Prostate gland (tissue), 2 donors: Measurements from ENCODE around the gene ETS2. TPM values are rescaled to one million over a fixed set of nuclear protein-coding genes. Genes with fewer than 3 reads are reported as not detected.

Experiments
- DNase-seq: peaks from one replicate; pipeline ENCODE4 v3.0.0-alpha.2; 2019; ENCODE audit warnings: low spot score
- H3K27ac ChIP-seq, 2 donors: fragments of 200-600 bp; sonication (generic); 2 replicates each; pipeline ENCODE4 v1.5.1; 2017 to 2019
- H3K27me3 ChIP-seq: fragments of 200-600 bp; sonication (generic); replicated peaks from 2 replicates; pipeline ENCODE4 v1.5.1; 2019; ENCODE audit not compliant: insufficient read depth
- H3K36me3 ChIP-seq, 2 donors: fragments of 200-600 bp; sonication (generic); 1 replicate in 1 of 2; 2 replicates in 1 of 2; pipeline versions ENCODE4 v1.5.1 to v1.8.1; 2017 to 2019
- H3K4me1 ChIP-seq: fragments of 200-600 bp; sonication (generic); replicated peaks from 2 replicates; pipeline ENCODE4 v1.5.1; 2019
- H3K4me3 ChIP-seq, 2 donors: fragments of 200-600 bp; sonication (generic); 2 replicates each; pipeline ENCODE4 v1.5.1; 2017 to 2019
- H3K9me3 ChIP-seq: fragments of 200-600 bp; sonication (generic); 2 replicates; pipeline ENCODE4 v1.5.1; 2017
- CTCF ChIP-seq, 4 experiments: fragments of 200-600 bp in 2 of 4; fragments of 450-650 bp in 2 of 4; sonication (generic) in 2 of 4; IDR thresholded peaks; 1 replicate in 3 of 4; 2 replicates in 1 of 4; pipeline ENCODE4 v1.5.1; 2016 to 2019; ENCODE audit warnings: antibody characterized with exemption in 4 of 4, mild to moderate bottlenecking in 2 of 4, moderate library complexity in 2 of 4
- POLR2A ChIP-seq: fragments of 450-650 bp; IDR thresholded peaks from one replicate; pipeline ENCODE4 v1.6.1; 2016; ENCODE audit warnings: antibody characterized with exemption, mild to moderate bottlenecking
- POLR2AphosphoS5 ChIP-seq: sonication (generic); formaldehyde crosslinking; IDR thresholded peaks from one replicate; pipeline ENCODE4 v1.6.1; 2017; ENCODE audit warnings: antibody characterized with exemption
- WGBS: methylation state at CpG from one replicate; pipeline ENCODE4 v1.1.5; 2018; 5-methylcytosine and 5-hydroxymethylcytosine counted together
- intact Hi-C: fragments of 100-400 bp; cut with DNase I; formaldehyde crosslinking; loops from one replicate; pipeline ENCODE4 v1.14.2; 2022
- total RNA-seq, 2 donors: library from RNA; depleted of rRNA; stranded (reverse); fragments of >200 nt; gene quantifications; one replicate each; pipeline ENCODE4 v1.1.0, GENCODE V29; 2016

ETS2 gene
- total RNA-seq, 2 donors from 2014 or later = 53.3 to 80.2 TPM

GRCh38 chr21:38819719-38820159 is 14.0 kb downstream of the ETS2 start:
- Histone ChIP-seq H3K36me3 (peaks cover 2 to 40% of the 10 kb centered on the region in 2 donors), H3K4me3 (no peak overlapping the region), H3K27ac (peak overlapping the region; percentile 29 to 34), H3K9me3 (no peaks in the 10 kb centered on the region), H3K27me3 (no peaks in the 10 kb centered on the region), H3K4me1 (no peaks in the 10 kb centered on the region)
- intact Hi-C loops = no loop called here
- 62% methylated on average over 8 of the region's 8 CpGs for WGBS
- DNase-seq = peak; percentile 61
- TF ChIP-seq POLR2AphosphoS5 = peak; percentile 73
- no peak for TF ChIP-seq CTCF (IDR thresholded peaks at IDR 0.05)

- WGBS = 82% methylated on average over 18 of the region's 18 CpGs
Observed at GRCh38 chr21:38820471-38821239, 14.9 kb downstream of the ETS2 start.

GRCh38 chr21:38821248-38821647 is 15.5 kb downstream of the ETS2 start:
- Histone ChIP-seq H3K4me3 (no peak overlapping the region), H3K9me3 (no peaks in the 10 kb centered on the region), H3K36me3 (peaks cover 0 to 31% of the 10 kb centered on the region in 2 donors), H3K27ac (no peak overlapping the region), H3K27me3 (no peaks in the 10 kb centered on the region), H3K4me1 (no peaks in the 10 kb centered on the region)
- DNase-seq = no peak
- intact Hi-C loops = no loop called here
- TF ChIP-seq POLR2AphosphoS5 (no peak), CTCF (IDR thresholded peaks at IDR 0.05) (no peak), POLR2A (no peak)
- 92% methylated on average over 6 of the region's 6 CpGs for WGBS

More at GRCh38 chr21:38820471-38821239, 14.9 kb downstream of the ETS2 start:
- intact Hi-C loops = no loop called here
- no peak for DNase-seq
- H3K9me3 ChIP-seq = no peaks in the 10 kb centered on the region
- peaks cover 0 to 31% of the 10 kb centered on the region in 2 donors for H3K36me3 ChIP-seq
- no peak for TF ChIP-seq POLR2A
- TF ChIP-seq POLR2AphosphoS5 = peak; percentile 15
- H3K4me3 ChIP-seq = no peak overlapping the region
- peak overlapping the region in 1 of 2 donors; percentile 29 for H3K27ac ChIP-seq
- no peaks in the 10 kb centered on the region for H3K27me3 ChIP-seq
- H3K4me1 ChIP-seq = no peaks in the 10 kb centered on the region

- peak overlapping the region; percentile 27 to 40 for H3K27ac ChIP-seq
- no peak for DNase-seq
- H3K4me3 ChIP-seq = no peak overlapping the region
- H3K27me3 ChIP-seq = no peaks in the 10 kb centered on the region
- TF ChIP-seq CTCF (IDR thresholded peaks at IDR 0.05) (no peak), POLR2A (no peak), POLR2AphosphoS5 (no peak)
- intact Hi-C loops = no loop called here
- H3K36me3 ChIP-seq = peaks cover 0 to 31% of the 10 kb centered on the region in 2 donors
- WGBS = 93% methylated on average over 9 of the region's 9 CpGs
- H3K4me1 ChIP-seq = no peaks in the 10 kb centered on the region
- no peaks in the 10 kb centered on the region for H3K9me3 ChIP-seq
Observed at GRCh38 chr21:38821959-38822682, 16.4 kb downstream of the ETS2 start.

GRCh38 chr21:38822778-38823238 is 17.1 kb downstream of the ETS2 start:
- Histone ChIP-seq H3K4me1 (no peaks in the 10 kb centered on the region), H3K36me3 (peaks cover 0 to 31% of the 10 kb centered on the region in 2 donors), H3K27ac (peak overlapping the region; percentile 27 to 40), H3K27me3 (no peaks in the 10 kb centered on the region), H3K9me3 (no peaks in the 10 kb centered on the region), H3K4me3 (no peak overlapping the region)
- DNase-seq = no peak
- WGBS = 78% methylated on average over 26 of the region's 26 CpGs
- intact Hi-C loops = no loop called here
- TF ChIP-seq CTCF (IDR thresholded peaks at IDR 0.05) = no peak
- TF ChIP-seq POLR2A = no peak
- TF ChIP-seq POLR2AphosphoS5 = no peak
